Testis (tissue), 5 donors: ENCODE data around the gene TNFRSF21. TPM values are rescaled to one million over a fixed set of nuclear protein-coding genes. Genes with fewer than 3 reads are reported as not detected.

Experiments
- DNase-seq: peaks from one replicate; pipeline ENCODE4 v3.0.0-alpha.2; 2019
- H3K27ac ChIP-seq, 2 donors: fragments of 200-600 bp; sonication (generic); one replicate each; pipeline ENCODE4 v1.5.1; 2019
- H3K27me3 ChIP-seq: fragments of 200-600 bp; sonication (generic); one replicate; pipeline ENCODE4 v1.5.1; 2019
- H3K36me3 ChIP-seq: fragments of 200-600 bp; sonication (generic); one replicate; pipeline ENCODE4 v1.5.1; 2017; ENCODE audit warnings: low read depth; ENCODE audit errors: missing control alignments
- H3K4me1 ChIP-seq: fragments of 200-600 bp; sonication (generic); one replicate; pipeline ENCODE4 v1.5.1; 2019
- H3K4me3 ChIP-seq, 2 donors: fragments of 200-600 bp; sonication (generic); one replicate each; pipeline ENCODE4 v1.5.1; 2017 to 2019
- H3K9me3 ChIP-seq: fragments of 200-600 bp; sonication (generic); one replicate; pipeline ENCODE4 v1.5.1; 2017
- POLR2A ChIP-seq: fragments of 450-650 bp; IDR thresholded peaks from one replicate; pipeline ENCODE4 v1.6.1; 2017; ENCODE audit warnings: antibody characterized with exemption, mild to moderate bottlenecking, moderate library complexity
- WGBS, 2 donors: methylation state at CpG; one replicate each; pipeline ENCODE4 v1.1.5; 2018; 5-methylcytosine and 5-hydroxymethylcytosine counted together
- intact Hi-C: fragments of 100-400 bp; cut with DNase I; formaldehyde crosslinking; loops from one replicate; pipeline ENCODE4 v1.15.1; 2023; ENCODE audit warnings: low total_unique reads
- long read RNA-seq, 2 donors: transcript quantifications; one replicate each; lab custom pipeline, GENCODE V29; 2026
- polyA plus RNA-seq: library from polyadenylated mRNA; stranded (reverse); fragments of 350-450 nt; fragmentation: Illumina TruSeq; extraction: RNeasy Lipid Tissue Mini Kit (QIAGEN cat#74804); gene quantifications from one replicate; pipeline ENCODE4 v1.2.3, GENCODE V29; 2014; ENCODE audit warnings: low read depth, low replicate concordance; ENCODE audit not compliant: insufficient read depth
- total RNA-seq, 2 donors: library from RNA; depleted of rRNA; stranded (reverse); fragments of >200 nt; gene quantifications; one replicate each; pipeline ENCODE4 v1.2.3, GENCODE V29; 2016
- TF ChIP-seq, protein P1 (sequence below), 3 experiments: fragments of 450-650 bp in 2 of 3; fragments of 200-600 bp in 1 of 3; sonication (generic) in 1 of 3; IDR thresholded peaks; one replicate each; pipeline ENCODE4 v1.5.1; 2016 to 2019; ENCODE audit warnings: antibody characterized with exemption in 3 of 3, mild to moderate bottlenecking in 2 of 3, moderate library complexity in 1 of 3

Gene TNFRSF21, protein sequence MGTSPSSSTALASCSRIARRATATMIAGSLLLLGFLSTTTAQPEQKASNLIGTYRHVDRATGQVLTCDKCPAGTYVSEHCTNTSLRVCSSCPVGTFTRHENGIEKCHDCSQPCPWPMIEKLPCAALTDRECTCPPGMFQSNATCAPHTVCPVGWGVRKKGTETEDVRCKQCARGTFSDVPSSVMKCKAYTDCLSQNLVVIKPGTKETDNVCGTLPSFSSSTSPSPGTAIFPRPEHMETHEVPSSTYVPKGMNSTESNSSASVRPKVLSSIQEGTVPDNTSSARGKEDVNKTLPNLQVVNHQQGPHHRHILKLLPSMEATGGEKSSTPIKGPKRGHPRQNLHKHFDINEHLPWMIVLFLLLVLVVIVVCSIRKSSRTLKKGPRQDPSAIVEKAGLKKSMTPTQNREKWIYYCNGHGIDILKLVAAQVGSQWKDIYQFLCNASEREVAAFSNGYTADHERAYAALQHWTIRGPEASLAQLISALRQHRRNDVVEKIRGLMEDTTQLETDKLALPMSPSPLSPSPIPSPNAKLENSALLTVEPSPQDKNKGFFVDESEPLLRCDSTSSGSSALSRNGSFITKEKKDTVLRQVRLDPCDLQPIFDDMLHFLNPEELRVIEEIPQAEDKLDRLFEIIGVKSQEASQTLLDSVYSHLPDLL
- 10 to 100 TPM; 11.0 to 19.3 TPM for total RNA-seq
- polyA plus RNA-seq, result 17.1 TPM
- long read RNA-seq, donor 1, transcript TNFRSF21-201 (6 exons, 3,595 nt), result major isoform, 7 of 7 reads
- long read RNA-seq, donor 1, partial matches to known transcripts, result 0 of 7 reads
- long read RNA-seq, donor 1, other reads (novel, unspliced or antisense), result 0 of 7 reads
- long read RNA-seq, donor 2, partial matches to known transcripts, result 5 of 6 reads
- long read RNA-seq, donor 2, other reads (novel, unspliced or antisense), result 0 of 6 reads

DNA sequence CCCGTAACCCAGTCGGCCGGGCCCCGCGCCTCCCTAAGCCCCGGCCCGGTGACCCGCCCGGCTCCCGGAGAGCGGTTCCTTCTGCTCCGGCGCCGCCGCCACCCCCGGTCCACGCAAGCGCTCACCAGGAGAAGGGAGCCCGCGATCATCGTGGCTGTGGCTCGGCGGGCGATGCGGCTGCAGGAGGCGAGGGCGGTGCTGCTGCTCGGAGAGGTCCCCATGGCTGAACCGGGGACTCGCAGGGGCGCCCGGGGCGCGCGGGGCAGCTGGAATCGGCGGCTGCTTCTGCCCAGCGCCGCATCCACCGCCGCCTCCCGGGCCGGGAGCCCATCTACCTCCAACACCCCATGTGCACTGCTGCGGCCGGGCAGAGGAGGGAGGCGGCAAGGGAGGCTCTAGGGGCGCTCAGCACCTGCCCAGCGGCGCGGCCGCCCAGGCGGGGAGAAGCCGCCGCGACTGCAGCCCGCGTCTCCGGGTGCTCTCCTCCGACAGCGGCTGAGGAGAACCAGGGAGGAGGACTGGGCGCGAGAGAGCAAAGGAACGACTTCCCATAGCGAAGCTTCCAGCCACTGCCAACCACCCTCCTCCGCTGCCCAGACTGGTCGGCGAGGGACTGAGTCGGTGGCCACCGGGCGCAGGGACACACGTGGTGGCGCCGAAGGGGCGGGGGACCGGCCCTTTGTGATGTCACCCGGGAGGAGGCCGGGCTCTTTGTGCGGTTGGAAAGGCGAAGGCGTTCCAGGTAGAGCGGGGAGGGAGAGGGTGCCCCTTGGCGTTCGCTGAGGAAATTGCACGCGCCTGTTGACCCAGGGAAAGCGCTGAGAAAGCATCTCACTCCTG, at the start of gene TNFRSF21:
Gene TNFRSF21 (minus strand): TSS at position 615 of the 840 bp plus-strand sequence. CDS start 394 bp downstream, at position 221.
- H3K27ac ChIP-seq, result peak within 1 kb of the TSS; percentile 59 to 65
- no peaks in the 10 kb centered on the region for H3K9me3 ChIP-seq
- WGBS, 2 donors, result 0 to 1% methylated on average over 40 to 80 of the region's 86 CpGs
- DNase-seq, result peak; percentile 95
- no peaks in the 10 kb centered on the region for H3K4me1 ChIP-seq
- intact Hi-C loops, result no loop called here
- peak within 1 kb of the TSS; percentile 65 to 72 for H3K4me3 ChIP-seq
- no peaks in the 10 kb centered on the region for H3K36me3 ChIP-seq
- TF ChIP-seq POLR2A, result no peak
- TF ChIP-seq, protein P1, sequence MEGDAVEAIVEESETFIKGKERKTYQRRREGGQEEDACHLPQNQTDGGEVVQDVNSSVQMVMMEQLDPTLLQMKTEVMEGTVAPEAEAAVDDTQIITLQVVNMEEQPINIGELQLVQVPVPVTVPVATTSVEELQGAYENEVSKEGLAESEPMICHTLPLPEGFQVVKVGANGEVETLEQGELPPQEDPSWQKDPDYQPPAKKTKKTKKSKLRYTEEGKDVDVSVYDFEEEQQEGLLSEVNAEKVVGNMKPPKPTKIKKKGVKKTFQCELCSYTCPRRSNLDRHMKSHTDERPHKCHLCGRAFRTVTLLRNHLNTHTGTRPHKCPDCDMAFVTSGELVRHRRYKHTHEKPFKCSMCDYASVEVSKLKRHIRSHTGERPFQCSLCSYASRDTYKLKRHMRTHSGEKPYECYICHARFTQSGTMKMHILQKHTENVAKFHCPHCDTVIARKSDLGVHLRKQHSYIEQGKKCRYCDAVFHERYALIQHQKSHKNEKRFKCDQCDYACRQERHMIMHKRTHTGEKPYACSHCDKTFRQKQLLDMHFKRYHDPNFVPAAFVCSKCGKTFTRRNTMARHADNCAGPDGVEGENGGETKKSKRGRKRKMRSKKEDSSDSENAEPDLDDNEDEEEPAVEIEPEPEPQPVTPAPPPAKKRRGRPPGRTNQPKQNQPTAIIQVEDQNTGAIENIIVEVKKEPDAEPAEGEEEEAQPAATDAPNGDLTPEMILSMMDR (IDR thresholded peaks at IDR 0.05), result peak; percentile 82 to 93 (median 92)
- H3K27me3 ChIP-seq, result no peaks in the 10 kb centered on the region

DNA sequence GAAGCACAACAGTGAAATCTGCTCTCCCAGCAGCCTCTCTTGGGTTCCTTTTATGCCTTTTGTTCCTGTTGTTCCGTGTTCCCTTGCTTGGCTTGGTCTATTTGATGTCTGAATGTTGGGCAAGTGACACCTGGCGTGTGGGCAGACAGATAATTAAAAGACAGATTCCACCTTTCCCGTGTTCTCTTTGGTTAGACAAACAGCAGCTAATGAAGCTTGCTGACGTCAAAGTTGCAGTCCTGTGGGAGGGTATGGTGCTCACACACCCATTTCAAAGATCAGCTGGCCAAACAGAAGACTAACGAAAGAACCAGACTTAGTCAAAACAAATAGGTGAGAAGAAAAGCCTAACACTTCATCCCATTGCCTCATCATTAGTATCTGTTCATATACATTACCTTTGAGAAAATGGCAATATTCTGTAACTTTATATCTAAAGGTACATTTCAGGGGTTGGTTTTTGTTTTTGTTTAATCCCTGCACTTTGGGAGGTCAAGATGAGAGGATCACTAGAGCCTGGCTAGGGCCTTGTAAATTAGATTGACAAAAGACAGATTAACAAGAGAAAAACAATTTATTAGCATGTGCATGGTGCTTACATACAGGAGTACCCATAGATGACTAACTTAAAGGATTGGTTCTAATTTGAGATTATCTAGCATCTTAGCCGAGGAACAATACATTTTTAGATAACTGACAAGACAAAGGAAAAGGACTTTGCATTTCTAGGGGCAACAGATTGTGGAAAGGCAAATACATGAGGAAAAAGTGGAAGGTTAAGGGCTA, 48.9 kb upstream of the TNFRSF21 start:
- no peak for DNase-seq
- H3K27me3 ChIP-seq, result no peaks in the 10 kb centered on the region
- 73 to 83% methylated on average over 6 of the region's 6 CpGs for WGBS, 2 donors
- H3K9me3 ChIP-seq, result no peaks in the 10 kb centered on the region
- no peak overlapping the region for H3K4me3 ChIP-seq
- no peaks in the 10 kb centered on the region for H3K36me3 ChIP-seq
- H3K27ac ChIP-seq, result no peak overlapping the region
- H3K4me1 ChIP-seq, result no peaks in the 10 kb centered on the region
- intact Hi-C loops, result no loop called here
- no peak for TF ChIP-seq POLR2A
- TF ChIP-seq, protein P1 (IDR thresholded peaks at IDR 0.05), result no peak

DNA sequence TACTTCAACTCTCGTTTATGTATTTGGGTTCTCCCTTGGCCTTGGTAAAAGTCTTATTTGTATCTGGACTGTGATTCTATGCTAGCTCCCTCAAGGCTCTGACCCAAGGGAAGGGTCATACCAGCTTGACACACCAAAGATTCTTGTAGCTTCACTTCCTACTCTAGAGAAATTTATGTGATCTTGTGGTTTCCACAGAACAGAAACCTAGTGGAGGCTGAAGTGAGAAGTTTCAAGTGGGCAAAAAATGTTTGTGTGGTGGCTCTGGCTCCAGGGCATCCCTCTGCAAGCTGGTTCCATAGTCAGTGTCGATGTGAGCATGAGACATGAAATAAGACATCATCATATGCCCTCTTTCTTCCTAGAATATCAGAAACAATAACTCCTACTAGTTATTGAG, 48.1 kb upstream of the TNFRSF21 start:
- H3K36me3 ChIP-seq, result no peaks in the 10 kb centered on the region
- H3K27ac ChIP-seq, result no peak overlapping the region
- no peak overlapping the region for H3K4me3 ChIP-seq
- no peaks in the 10 kb centered on the region for H3K4me1 ChIP-seq
- no peaks in the 10 kb centered on the region for H3K9me3 ChIP-seq
- DNase-seq, result no peak
- 76 to 79% methylated on average over 2 of the region's 2 CpGs for WGBS, 2 donors
- intact Hi-C loops, result no loop called here
- H3K27me3 ChIP-seq, result no peaks in the 10 kb centered on the region
- TF ChIP-seq, protein P1 (IDR thresholded peaks at IDR 0.05), result no peak
- no peak for TF ChIP-seq POLR2A

DNA sequence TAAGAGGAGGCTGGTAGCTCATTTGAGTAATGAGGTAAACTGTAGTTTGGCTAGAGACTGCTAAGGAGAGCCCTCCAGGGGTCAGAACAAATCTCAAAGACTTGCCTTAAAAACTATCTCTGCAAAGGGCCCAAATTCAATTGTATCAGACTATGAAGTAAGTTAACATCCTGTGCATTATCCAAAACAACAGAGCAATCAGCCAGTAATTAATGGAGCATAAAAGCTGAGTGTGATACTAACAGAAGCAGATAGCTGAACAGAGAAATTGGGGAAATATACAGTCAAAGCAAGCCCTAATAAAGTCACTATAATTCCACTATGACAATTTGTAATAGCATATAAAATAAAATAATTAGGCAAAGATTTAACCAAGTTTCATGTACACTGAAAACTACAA, 45.8 kb upstream of the TNFRSF21 start:
- intact Hi-C loops, result no loop called here
- Histone ChIP-seq H3K27ac (no peak overlapping the region), H3K36me3 (no peaks in the 10 kb centered on the region), H3K9me3 (no peaks in the 10 kb centered on the region), H3K27me3 (no peaks in the 10 kb centered on the region), H3K4me3 (no peak overlapping the region), H3K4me1 (no peaks in the 10 kb centered on the region)
- DNase-seq, result no peak
- TF ChIP-seq POLR2A, result no peak
- TF ChIP-seq, protein P1 (IDR thresholded peaks at IDR 0.05), result no peak
